SW480 (cell line): ENCODE results near the gene CRACR2B.
A peak's percentile ranks its signal among the peaks of the same experiment; 100 is the strongest.

Source experiments
- DNase-seq: peaks from one replicate; pipeline ENCODE4 v3.0.0-alpha.2; 2016; ENCODE audit warnings: low spot score

The CRACR2B gene

GRCh38 chr11:794766-795633 is 32.7 kb upstream of the CRACR2B start:
- no peak for DNase-seq

- peak; percentile 86 for DNase-seq
Measured at GRCh38 chr11:795634-796564, 31.8 kb upstream of the CRACR2B start.

DNA sequence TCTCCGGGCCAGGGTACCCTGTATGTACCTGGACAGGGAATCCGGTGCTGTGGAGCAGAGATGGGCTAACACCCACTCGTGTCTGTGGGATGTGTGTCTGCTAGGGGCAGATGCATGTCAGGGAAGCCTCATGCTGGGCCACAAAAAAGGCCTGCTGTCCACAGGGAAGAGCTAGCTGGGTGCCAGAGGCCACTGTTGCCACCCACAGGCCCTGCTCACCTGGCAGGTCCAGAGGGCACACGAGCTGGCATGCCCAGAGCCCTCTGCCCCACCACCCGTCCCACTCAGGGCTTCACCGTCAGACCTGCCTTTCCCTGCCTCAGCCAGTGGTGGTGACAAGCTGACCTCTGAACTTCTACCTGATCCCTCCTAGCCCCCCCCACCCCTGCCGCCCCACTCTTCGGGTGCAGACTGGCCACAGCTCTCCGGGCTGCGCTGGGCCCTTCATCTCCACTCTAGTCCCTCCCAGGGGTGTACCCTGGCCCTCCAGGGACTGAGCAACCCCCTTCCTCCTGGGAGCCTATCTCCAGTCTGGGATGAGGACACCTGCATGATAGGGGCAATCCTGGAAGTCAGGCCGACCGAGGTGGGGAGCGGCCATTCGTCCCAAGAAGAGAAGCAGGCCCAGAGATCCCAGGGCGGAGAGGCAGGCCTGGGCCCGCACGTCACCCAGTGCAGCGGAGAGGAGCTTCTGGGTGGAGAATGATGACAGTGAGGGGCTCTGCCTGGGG is 31.0 kb upstream of the CRACR2B start:
- no peak for DNase-seq

GRCh38 chr11:797296-798092 is 30.2 kb upstream of the CRACR2B start:
- peak; percentile 65 for DNase-seq

GRCh38 chr11:798093-798713 is 29.5 kb upstream of the CRACR2B start, which contains the start of gene SLC25A22:
Gene SLC25A22, minus strand, starts transcription at chr11:798281. Its CDS starts 3,275 bp downstream, at chr11:795006.
- DNase-seq = peak; percentile 69

- DNase-seq = no peak
Measured at GRCh38 chr11:799641-800316, 27.9 kb upstream of the CRACR2B start.

- no peak for DNase-seq
Measured at GRCh38 chr11:800473-800872, 27.2 kb upstream of the CRACR2B start.

- DNase-seq = no peak
Measured at GRCh38 chr11:801097-801780, 26.5 kb upstream of the CRACR2B start.

- no peak for DNase-seq
Measured at GRCh38 chr11:802018-802617, 25.6 kb upstream of the CRACR2B start.

DNA sequence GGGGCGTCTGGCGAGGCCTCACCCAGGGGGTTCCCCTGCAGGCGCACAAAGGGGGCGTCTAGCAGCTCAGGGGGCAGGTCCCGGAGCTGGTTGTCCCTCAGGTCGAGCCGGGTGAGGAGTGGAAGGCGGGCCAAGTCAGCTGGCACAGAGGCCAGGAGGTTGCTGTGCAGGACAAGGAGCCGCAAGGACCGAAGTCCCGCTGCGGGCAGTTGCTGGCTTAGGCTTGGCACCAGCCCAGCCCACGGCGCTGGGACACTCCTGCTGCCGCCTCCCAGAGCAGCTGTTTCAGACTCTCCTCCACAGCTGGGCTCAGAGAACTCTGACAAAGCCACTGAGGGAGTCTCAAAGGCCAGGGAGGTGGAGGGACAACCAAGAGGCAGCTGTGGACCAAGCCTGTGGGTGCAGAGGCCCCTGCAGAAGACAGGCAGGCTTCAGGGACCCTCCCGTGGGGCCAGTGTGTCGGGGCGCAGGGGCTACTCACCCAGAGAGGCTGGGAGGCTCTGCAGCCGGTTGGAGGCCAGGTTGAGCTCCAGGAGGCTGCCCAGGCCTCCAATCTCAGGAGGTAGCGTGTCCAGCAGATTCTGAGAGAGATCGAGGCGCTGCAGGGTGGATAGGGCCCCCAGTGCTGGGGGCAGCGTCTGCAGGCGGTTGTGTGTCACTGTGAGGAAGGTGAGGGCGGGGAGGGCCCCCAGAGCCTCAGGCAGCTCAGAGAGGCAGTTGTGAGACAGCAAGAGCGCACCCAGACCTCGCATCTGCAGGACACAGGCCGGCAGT is 24.8 kb upstream of the CRACR2B start:
- DNase-seq = no peak

GRCh38 chr11:803467-803742 is 24.3 kb upstream of the CRACR2B start:
- no peak for DNase-seq

- no peak for DNase-seq
Measured at GRCh38 chr11:803770-804598, 23.7 kb upstream of the CRACR2B start.

DNA sequence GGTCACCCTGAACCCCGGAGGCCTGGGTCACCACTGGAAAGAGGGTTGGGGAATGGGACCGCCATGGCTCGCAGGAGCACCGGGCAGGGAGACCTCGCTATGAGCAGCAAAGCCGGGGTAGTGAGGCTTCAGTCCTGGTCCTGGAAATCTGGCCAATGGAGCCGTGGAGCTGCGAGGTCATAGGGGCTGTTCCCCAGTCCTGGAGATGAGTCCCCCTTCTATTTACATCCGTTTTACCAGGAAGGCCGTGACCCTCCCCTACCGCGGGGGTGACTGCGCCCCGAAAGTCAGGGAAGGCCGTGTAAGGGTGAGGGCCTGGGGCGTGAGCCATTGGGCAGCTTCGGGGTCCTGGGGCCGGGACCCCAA is 23.1 kb upstream of the CRACR2B start:
- no peak for DNase-seq

GRCh38 chr11:808427-809286 is 19.1 kb upstream of the CRACR2B start:
- no peak for DNase-seq

DNA sequence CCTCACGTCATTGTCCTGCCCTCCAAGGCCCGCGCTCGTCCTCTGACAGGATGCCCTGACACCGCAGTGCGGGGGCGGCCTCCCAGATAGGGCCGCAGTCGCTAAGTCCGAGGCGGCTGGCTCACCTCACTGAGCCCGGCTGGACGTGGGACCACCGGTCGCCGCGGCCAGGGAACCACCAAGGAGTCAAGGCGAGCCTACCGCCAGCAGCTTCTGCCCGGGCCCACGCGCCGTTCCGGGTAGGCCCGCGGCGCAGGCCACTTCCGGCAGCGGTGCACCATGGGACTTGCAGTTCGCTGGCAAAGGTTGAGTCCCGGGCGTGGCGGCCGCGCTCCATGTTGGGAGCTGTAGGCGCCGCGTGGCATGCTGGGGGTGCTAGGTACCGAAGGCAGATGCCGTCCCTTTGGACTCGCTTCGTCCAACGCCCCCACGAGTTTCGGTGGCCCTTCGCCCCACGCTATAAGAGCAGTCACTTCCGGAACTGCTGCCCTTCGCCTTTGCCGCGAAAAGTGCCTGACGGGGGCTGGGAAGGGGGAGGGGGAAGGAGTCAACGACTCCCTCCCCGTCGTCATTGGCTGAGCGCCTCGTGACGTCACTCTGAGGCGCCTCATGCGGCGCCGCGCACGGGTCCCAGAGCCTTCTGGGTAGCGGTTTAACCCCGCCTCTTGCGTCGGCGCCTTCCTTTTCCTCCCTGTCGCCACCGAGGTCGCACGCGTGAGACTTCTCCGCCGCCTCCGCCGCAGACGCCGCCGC is 18.3 kb upstream of the CRACR2B start, which contains the start of gene RPLP2:
Gene RPLP2, plus strand, starts transcription at position 681 of the 753 bp plus-strand sequence. CDS start 268 bp downstream, outside the sequence.
- peak; percentile 95 for DNase-seq

DNA sequence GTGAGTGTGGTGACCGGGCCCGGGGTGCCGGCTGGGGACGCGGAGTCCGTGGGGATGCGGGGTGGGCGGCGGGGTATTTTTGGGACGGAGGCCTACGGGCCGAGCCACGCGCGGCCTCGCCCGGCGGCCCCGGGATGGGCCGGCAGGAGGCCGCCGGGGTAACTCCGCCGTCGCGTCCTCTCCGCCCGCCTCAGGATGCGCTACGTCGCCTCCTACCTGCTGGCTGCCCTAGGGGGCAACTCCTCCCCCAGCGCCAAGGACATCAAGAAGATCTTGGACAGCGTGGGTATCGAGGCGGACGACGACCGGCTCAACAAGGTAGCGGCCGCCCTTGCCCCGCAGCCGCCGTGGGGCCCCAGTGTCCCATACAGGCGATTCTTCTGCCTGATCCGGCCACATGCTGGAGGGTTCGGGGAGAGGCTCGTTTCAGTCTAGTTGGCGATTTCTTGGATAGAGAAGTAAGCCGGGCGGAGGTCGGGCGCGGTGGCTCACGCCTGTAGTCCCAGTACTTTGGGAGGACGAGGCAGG is 17.6 kb upstream of the CRACR2B start:
- DNase-seq = no peak
